KMS-11 (cell line): ENCODE results near the gene HIGD2A.

Experiments
- H2AFZ ChIP-seq: fragments of 200-600 bp; sonication (generic); 2 replicates; pipeline ENCODE4 v1.6.1; 2016; ENCODE audit warnings: antibody characterized with exemption, mixed run types, low read depth
- H3K27ac ChIP-seq: fragments of 200-600 bp; sonication (generic); 2 replicates; pipeline ENCODE4 v1.6.1; 2016; ENCODE audit warnings: mild to moderate bottlenecking, mixed run types
- H3K27me3 ChIP-seq: fragments of 200-600 bp; sonication (generic); 2 replicates; pipeline ENCODE4 v1.6.1; 2017; ENCODE audit warnings: mild to moderate bottlenecking, low read depth, mixed run types, moderate library complexity; ENCODE audit not compliant: insufficient read depth
- H3K36me3 ChIP-seq: fragments of 200-600 bp; sonication (generic); 2 replicates; pipeline ENCODE4 v1.6.1; 2017; ENCODE audit warnings: mild to moderate bottlenecking, mixed run types; ENCODE audit not compliant: insufficient read depth
- H3K4me1 ChIP-seq: fragments of 200-600 bp; sonication (generic); 2 replicates; pipeline ENCODE4 v1.6.1; 2016; ENCODE audit warnings: mild to moderate bottlenecking, low read depth, mixed run types; ENCODE audit not compliant: poor library complexity, severe bottlenecking
- H3K4me2 ChIP-seq: fragments of 200-600 bp; sonication (generic); 2 replicates; pipeline ENCODE4 v1.7.0; 2016; ENCODE audit warnings: mild to moderate bottlenecking, mixed run types
- H3K4me3 ChIP-seq: fragments of 200-600 bp; sonication (generic); IDR thresholded peaks from 2 replicates; pipeline ENCODE4 v1.6.1; 2017; ENCODE audit warnings: low read depth, low read length, mixed read lengths; ENCODE audit not compliant: insufficient read depth
- H3K79me2 ChIP-seq: fragments of 200-600 bp; sonication (generic); 2 replicates; pipeline ENCODE4 v1.6.1; 2016; ENCODE audit warnings: low read depth, mixed run types; ENCODE audit not compliant: insufficient read depth
- H3K9ac ChIP-seq: fragments of 200-600 bp; sonication (generic); 2 replicates; pipeline ENCODE4 v1.6.1; 2016; ENCODE audit warnings: mild to moderate bottlenecking, mixed run types
- H4K20me1 ChIP-seq: fragments of 200-600 bp; sonication (generic); 2 replicates; pipeline ENCODE4 v1.6.1; 2016; ENCODE audit warnings: mild to moderate bottlenecking, mixed run types; ENCODE audit not compliant: insufficient read depth
- TF ChIP-seq, protein P1 (sequence below): fragments of 200-600 bp; sonication (generic); conservative IDR thresholded peaks from 2 replicates; pipeline ENCODE4 v1.6.1; 2017; ENCODE audit warnings: low read depth, mild to moderate bottlenecking, antibody characterized with exemption, low read length, moderate library complexity, mixed read lengths

The HIGD2A gene

DNA sequence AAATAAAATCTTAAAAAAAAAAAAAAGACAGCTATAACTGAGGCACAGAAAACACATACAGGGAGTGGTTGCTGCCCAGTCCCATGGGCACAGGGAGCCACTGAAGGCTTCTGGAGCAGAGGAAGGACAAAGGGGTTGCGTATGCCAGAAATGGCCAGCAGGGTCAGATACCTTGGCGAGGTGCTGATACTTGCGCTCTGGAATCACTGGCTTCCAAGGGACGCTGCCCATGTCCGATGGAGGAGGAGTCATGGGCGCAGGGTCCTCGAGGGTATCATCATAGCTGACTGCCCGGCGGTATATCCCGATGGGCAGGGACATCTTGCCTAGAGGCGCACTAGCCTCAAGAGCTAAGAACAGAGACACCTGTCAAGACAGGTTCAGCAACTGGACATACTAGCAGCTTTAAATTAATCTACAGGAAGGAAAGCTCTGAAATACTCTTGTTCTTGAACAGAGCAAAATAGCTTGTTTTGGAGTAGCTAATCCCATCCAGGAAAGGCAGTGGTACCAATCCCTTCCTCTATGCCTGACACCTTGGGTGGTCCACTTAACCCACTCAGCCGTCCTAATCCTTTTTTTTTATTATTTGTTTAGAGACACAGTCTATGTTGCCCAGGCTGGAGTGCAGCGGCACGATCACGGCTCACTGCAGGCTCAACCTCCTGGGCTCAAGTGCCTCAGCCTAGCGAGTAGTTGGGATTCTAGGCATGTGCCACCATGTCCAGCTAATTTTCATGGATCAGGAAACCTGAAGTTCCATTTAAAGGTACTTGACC is 33.0 kb upstream of the HIGD2A start:
- Histone ChIP-seq H3K27ac (no peak overlapping the region), H3K4me1 (peaks cover 8% of the 10 kb centered on the region), H3K9ac (no peak overlapping the region), H3K27me3 (no peaks in the 10 kb centered on the region), H3K36me3 (no peaks in the 10 kb centered on the region), H2AFZ (no peak overlapping the region), H3K79me2 (peaks cover 10% of the 10 kb centered on the region; the same call in 1 of the 2 replicates), H3K4me2 (no peak overlapping the region), H4K20me1 (no peaks in the 10 kb centered on the region), H3K4me3 (no peak overlapping the region)
- TF ChIP-seq, protein P1, sequence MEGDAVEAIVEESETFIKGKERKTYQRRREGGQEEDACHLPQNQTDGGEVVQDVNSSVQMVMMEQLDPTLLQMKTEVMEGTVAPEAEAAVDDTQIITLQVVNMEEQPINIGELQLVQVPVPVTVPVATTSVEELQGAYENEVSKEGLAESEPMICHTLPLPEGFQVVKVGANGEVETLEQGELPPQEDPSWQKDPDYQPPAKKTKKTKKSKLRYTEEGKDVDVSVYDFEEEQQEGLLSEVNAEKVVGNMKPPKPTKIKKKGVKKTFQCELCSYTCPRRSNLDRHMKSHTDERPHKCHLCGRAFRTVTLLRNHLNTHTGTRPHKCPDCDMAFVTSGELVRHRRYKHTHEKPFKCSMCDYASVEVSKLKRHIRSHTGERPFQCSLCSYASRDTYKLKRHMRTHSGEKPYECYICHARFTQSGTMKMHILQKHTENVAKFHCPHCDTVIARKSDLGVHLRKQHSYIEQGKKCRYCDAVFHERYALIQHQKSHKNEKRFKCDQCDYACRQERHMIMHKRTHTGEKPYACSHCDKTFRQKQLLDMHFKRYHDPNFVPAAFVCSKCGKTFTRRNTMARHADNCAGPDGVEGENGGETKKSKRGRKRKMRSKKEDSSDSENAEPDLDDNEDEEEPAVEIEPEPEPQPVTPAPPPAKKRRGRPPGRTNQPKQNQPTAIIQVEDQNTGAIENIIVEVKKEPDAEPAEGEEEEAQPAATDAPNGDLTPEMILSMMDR: no peak

DNA sequence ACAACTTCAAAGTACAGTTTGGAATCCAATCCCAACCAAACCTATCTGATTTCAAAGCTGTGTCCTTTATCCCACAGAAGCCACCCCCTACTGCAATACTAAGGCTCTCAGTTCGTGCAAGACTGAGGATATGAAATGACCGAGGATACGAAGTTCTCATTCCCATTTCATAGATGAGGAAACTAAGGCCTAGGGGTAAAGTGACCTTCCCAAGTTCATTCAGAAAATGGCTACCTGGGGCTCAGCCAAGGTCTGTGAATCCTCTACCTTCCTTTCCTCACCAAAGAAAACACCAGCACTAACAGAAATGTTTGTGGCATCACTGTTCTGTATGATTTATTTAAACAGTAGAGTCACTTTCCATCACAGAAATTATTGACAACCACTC is 32.4 kb upstream of the HIGD2A start:
- TF ChIP-seq, protein P1: no peak
- peaks cover 8% of the 10 kb centered on the region for H3K4me1 ChIP-seq
- H3K36me3 ChIP-seq: no peaks in the 10 kb centered on the region
- no peak overlapping the region for H3K4me2 ChIP-seq
- H3K79me2 ChIP-seq: peaks cover 13% of the 10 kb centered on the region; the same call in 1 of the 2 replicates
- H3K9ac ChIP-seq: no peak overlapping the region
- H3K27me3 ChIP-seq: no peaks in the 10 kb centered on the region
- no peak overlapping the region for H3K4me3 ChIP-seq
- no peaks in the 10 kb centered on the region for H4K20me1 ChIP-seq
- H2AFZ ChIP-seq: no peak overlapping the region
- no peak overlapping the region for H3K27ac ChIP-seq

DNA sequence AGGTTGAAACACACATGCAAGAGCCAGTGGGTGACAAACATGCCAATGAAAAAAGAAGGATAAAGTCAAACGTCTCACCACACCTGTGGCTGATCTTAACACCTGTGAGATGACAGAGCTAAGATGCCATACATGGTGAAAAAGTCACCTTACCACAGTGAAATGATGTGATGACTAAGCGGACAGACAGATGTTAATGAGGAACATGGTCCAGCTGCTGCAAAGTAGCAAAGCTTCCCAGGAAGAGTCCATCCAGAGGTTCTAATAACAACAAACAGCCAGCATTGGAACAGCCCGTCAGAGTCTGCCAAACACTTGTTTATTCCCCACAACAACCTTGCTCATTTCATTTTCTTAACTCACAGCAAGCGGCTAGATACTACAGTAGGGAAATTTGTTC is 28.9 kb upstream of the HIGD2A start:
- Histone ChIP-seq H3K79me2 (peaks cover 17% of the 10 kb centered on the region; the same call in 1 of the 2 replicates), H3K9ac (no peak overlapping the region), H3K4me2 (no peak overlapping the region), H4K20me1 (no peaks in the 10 kb centered on the region), H3K36me3 (no peaks in the 10 kb centered on the region), H3K27me3 (no peaks in the 10 kb centered on the region), H3K27ac (no peak overlapping the region), H3K4me3 (no peak overlapping the region), H2AFZ (no peak overlapping the region), H3K4me1 (peaks cover 8% of the 10 kb centered on the region)
- TF ChIP-seq, protein P1: no peak

DNA sequence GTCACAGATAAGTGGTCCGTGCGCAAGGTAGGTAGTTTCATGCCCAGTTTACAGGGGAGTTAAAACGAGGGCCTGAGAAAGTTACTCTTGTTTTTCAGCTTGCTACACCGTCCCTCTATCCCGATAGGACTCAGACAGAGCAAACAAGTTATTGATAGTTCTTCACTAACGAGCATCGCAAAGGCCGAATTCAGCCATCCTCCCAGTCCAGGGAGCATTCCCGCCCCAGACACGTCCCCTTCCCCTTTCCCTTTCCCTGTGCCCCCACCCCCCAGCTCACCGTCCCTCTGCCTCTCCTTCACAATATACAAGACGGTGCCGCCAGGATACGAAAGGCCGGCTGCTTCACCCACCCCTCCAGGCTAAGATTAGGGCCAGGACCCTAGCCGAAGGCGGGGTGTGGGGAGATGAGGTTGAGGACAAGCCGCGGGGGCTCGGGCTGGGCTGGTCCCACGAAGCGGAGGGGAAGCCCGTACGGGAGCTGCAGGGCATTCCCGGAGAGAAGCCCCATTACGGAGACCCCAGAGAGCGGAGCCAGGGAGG is 27.6 kb upstream of the HIGD2A start:
- Histone ChIP-seq H3K4me3 (no peak overlapping the region), H3K79me2 (peaks cover 17% of the 10 kb centered on the region; the same call in 1 of the 2 replicates), H3K9ac (peak overlapping the region; percentile 62; the same call in 1 of the 2 replicates), H2AFZ (peak overlapping the region; percentile 87), H3K4me1 (peaks cover 8% of the 10 kb centered on the region), H3K36me3 (no peaks in the 10 kb centered on the region), H3K27ac (peak overlapping the region; percentile 16; the same call in 1 of the 2 replicates), H3K4me2 (peak overlapping the region; percentile 36; the same call in 1 of the 2 replicates), H3K27me3 (no peaks in the 10 kb centered on the region), H4K20me1 (no peaks in the 10 kb centered on the region)
- TF ChIP-seq, protein P1: no peak
